GM10248 (cell line): ENCODE data around the gene ZNF222.
A peak's percentile ranks its signal among the peaks of the same experiment; 100 is the strongest.

Source experiments
- CTCF ChIA-PET: fragments of 300-600 bp; sonication (Branson Sonifier 250); formaldehyde crosslinking; extraction: SDS; loops from one replicate; lab custom pipeline; 2021; ENCODE audit warnings: antibody characterized with exemption; lab: Yijun Ruan, JAX
- POLR2A ChIA-PET: fragments of 350-650 bp; sonication (Branson Sonifier 250); formaldehyde crosslinking; extraction: SDS; loops from one replicate; lab custom pipeline; 2020; ENCODE audit warnings: antibody characterized with exemption; lab: Yijun Ruan, JAX
- DNase-seq: peaks from one replicate; pipeline ENCODE4 v3.0.0; 2012; ENCODE audit errors: extremely low spot score
- CTCF ChIP-seq: IDR thresholded peaks from 2 replicates; pipeline ENCODE4 v1.5.1; 2012; ENCODE audit warnings: mild to moderate bottlenecking, low read depth; ENCODE audit errors: extremely low read depth, missing control alignments, control extremely low read depth

The ZNF222 gene

GRCh38 chr19:44069415-44069814, 44.2 kb downstream of the ZNF222 start:
- no peak for DNase-seq
- no peak for TF ChIP-seq CTCF
- ChIA-PET POLR2A (no interaction called here), CTCF (no interaction called here)

GRCh38 chr19:44071824-44072542, 46.8 kb downstream of the ZNF222 start, which contains the start of gene ZNF284:
Gene ZNF284 (plus strand): TSS chr19:44072159. CDS start chr19:44076390, 4,231 bp downstream.
- TF ChIP-seq CTCF = no peak
- DNase-seq = peak; percentile 90
- ChIA-PET CTCF (interaction anchor here (1.2 to 1.3 kb wide), 2 partner anchors 23 to 46 kb away, joined by 3 to 4 read pairs; partner anchors contain the start of gene ZNF222), POLR2A (no interaction called here)

GRCh38 chr19:44072543-44073401, 47.6 kb downstream of the ZNF222 start:
- ChIA-PET CTCF (interaction anchor here (1.2 to 1.3 kb wide), 2 partner anchors 22 to 47 kb away, joined by 3 to 4 read pairs; partner anchors contain the start of gene ZNF222), POLR2A (no interaction called here)
- no peak for TF ChIP-seq CTCF
- peak; percentile 27 for DNase-seq

- CTCF ChIA-PET = no interaction called here
Observed at GRCh38 chr19:44076325-44076724, 51.1 kb downstream of the ZNF222 start.

More at GRCh38 chr19:44076325-44076724, 51.1 kb downstream of the ZNF222 start:
- DNase-seq = no peak
- no peak for TF ChIP-seq CTCF
- POLR2A ChIA-PET = no interaction called here
